ENCODE measurements around the gene RNASE13. TPM values are rescaled to one million over a fixed set of nuclear protein-coding genes. Genes with fewer than 3 reads are reported as not detected.
"Not testable (repeated sequence)": the region's sequence is repeated elsewhere in the genome, so short reads cannot be mapped to it uniquely, and the experiment has no call there.

Gene RNASE13
- total RNA-seq, 1 donor from 2014 or later: not detected

DNA sequence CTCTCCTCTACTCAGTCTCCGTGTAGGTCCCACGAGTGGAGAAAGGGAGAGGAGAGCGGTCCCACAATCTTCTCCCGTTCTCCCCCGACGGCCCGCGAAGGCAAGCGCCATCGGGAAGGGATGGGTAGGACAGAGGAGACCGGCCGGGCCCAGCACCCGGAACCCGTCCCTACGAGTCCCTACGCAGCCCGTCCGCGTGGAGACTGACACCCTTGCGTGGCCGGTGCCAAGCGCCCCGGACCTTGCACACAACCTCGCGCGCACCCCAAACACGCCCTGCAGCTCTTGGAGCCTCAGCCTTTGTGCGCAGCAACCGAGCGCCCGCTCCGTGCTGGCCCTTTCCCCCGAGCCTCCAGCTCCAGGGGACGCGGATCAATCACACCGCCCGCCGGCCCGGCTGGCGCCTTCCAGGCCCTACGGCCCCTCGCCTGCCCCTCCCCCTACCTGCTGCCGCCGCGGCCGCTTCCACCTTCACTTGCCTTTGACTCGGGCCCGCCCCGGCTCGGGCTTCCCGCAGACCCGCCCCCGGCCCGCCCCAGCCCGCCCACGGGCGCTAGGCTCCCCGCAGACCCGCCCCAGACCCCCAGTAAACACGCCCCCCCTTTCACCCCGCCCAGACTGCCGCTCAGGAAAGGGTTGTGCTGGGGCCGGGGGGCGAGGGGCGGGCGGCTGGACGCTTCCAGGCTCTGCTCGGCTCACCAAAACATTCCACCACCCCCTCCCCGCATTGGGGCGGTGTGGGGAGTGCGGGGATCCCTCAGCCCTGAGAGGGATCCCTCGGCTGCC lies 9.8 kb downstream of the RNASE13 start, which contains the start of gene NDRG2:
Gene NDRG2, minus strand, starts transcription at position 477 of the 786 bp plus-strand sequence. CDS start 1,746 bp downstream, outside the sequence.
- peak; percentile 79 to 86 for DNase-seq (ENCODE audit: low spot score in 2 of 2)
- FAIRE-seq: no peak

GRCh38 chr14:21023817-21024584 lies 10.6 kb downstream of the RNASE13 start:
- FAIRE-seq: no peak
- no peak for DNase-seq (ENCODE audit: low spot score in 2 of 2)

- DNase-seq (ENCODE audit: low spot score in 2 of 2) (no peak), FAIRE-seq (no peak)
Observed at GRCh38 chr14:21023174-21023573, 11.4 kb downstream of the RNASE13 start.

- DNase-seq (ENCODE audit: low spot score in 2 of 2): no peak
- FAIRE-seq: no peak
Observed at GRCh38 chr14:21022686-21023085, 11.9 kb downstream of the RNASE13 start.

DNA sequence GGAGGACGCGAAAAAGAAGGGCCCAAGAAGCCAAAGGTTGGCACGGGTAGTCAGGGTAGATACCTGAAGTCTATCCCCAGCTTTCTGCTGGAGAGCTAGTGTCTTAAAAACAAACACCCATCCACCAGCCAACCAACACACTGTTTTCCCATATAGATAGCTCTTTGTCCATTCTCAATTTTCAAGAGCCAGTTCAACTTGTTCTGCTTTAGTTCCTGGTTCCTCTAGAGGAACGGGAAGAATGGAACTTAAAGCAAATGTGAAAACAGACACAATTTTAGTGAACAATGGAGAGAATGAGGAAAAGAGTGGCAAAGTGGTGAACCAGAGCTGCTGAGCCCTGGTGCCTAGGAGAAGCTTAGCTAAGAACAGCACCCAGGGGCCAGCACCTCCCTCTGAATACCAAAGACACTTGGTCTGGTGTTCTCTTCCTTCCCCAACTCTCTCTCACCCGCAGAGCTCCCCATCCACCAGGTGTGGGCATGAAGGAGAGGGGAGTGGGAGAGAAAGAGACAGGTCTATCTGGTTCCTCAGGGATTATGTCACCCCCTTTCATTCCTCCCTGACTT lies 13.5 kb downstream of the RNASE13 start:
- FAIRE-seq: no peak
- DNase-seq (ENCODE audit: low spot score in 2 of 2): no peak

DNA sequence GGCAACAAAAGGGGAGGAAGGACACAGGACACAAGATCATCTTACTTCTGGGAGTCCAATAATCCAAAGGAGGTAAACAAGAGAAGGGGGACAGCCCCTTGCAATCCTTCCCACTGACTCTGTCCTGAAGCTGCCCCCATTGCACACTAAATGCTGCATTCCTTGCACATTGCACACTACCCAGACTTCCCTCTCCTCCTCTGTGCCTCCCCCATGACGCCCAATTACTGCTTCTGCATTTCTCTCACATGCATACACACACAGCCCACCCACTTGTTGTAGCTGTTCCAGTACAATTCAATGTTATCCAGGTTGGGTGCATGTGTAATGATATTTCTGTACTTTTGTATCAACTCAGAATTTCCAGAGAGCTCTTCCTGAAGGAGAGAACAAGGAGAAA lies 15.2 kb downstream of the RNASE13 start:
- DNase-seq (ENCODE audit: low spot score in 2 of 2) (no peak), FAIRE-seq (no peak)

GRCh38 chr14:21018781-21019180 lies 15.8 kb downstream of the RNASE13 start:
- DNase-seq (ENCODE audit: low spot score in 2 of 2) (no peak), FAIRE-seq (no peak)

GRCh38 chr14:21018286-21018685 lies 16.3 kb downstream of the RNASE13 start:
- FAIRE-seq: no peak
- DNase-seq (ENCODE audit: low spot score in 2 of 2): no peak

DNA sequence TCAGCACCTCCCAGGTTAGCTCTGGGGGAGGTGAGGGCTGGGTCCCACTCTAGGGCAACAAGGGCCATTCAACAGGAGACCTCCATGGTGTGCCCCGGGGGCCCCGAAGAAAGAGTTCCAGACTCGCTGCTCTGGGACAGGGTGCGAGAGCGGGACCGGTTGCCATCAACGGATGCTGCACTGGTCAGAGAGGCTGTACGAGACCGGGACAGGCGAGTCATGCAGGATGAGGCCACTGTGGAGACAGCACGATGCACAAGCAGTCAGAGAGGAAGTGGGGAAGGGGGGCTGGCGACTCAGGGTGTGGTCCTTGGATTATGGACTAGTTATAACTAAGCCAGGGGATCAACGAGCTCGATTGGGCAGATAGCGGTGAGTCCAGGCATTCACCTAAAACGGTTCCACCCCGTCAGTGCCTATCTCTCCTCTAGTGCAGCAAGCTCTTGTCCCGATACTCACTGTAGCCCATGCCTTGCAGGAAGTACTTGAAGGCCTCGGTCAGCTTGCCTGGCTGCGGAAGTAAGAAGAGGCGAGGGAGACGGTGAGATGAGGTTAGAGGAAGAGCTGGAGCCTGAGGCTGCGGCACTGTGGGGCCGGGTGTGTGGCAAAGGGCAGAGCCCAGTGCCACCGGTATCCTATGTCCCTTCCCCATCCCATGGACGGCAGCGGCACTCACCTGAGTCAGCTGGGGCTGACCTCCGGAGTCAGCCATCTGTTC lies 16.9 kb downstream of the RNASE13 start:
- DNase-seq (ENCODE audit: low spot score in 2 of 2): no peak
- no peak for FAIRE-seq

GRCh38 chr14:21016413-21017190 lies 18.0 kb downstream of the RNASE13 start:
- FAIRE-seq (no peak), DNase-seq (ENCODE audit: low spot score in 2 of 2) (no peak)

GRCh38 chr14:21015312-21015711 lies 19.3 kb downstream of the RNASE13 start:
- FAIRE-seq (no peak), DNase-seq (ENCODE audit: low spot score in 2 of 2) (no peak)

DNA sequence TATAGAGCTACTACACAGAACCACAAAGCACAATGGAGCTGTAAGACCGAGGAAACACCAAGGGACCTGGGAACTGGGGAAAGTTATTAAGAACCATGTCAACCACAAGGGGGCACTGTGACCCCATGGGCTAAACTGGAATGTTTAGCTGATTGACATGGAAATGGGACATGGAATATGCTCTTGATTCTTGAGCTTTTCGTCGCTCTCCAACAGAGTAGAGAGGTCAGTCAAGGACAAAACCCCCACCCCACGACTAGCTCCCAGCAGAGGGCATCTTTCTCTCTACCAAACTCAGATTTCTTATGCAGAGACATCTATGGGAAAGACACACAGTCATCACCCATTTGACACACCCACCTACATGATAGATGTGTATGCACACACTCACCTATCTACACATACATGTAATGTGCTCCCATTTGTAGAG lies 19.8 kb downstream of the RNASE13 start:
- FAIRE-seq: peak; percentile 83
- peak; percentile 62 to 71 for DNase-seq (ENCODE audit: low spot score in 2 of 2)

GRCh38 chr14:21011136-21011535 lies 23.5 kb downstream of the RNASE13 start:
- no peak for DNase-seq (ENCODE audit: low spot score in 2 of 2)
- no peak for FAIRE-seq

GRCh38 chr14:21009721-21010120 lies 24.9 kb downstream of the RNASE13 start:
- not testable (repeated sequence) for FAIRE-seq

GRCh38 chr14:21003788-21004346 lies 30.7 kb downstream of the RNASE13 start:
- DNase-seq (ENCODE audit: low spot score in 2 of 2) (no peak), FAIRE-seq (no peak)

More at GRCh38 chr14:21009721-21010120, 24.9 kb downstream of the RNASE13 start:
- DNase-seq (ENCODE audit: low spot score in 2 of 2): not testable (repeated sequence)

DNA sequence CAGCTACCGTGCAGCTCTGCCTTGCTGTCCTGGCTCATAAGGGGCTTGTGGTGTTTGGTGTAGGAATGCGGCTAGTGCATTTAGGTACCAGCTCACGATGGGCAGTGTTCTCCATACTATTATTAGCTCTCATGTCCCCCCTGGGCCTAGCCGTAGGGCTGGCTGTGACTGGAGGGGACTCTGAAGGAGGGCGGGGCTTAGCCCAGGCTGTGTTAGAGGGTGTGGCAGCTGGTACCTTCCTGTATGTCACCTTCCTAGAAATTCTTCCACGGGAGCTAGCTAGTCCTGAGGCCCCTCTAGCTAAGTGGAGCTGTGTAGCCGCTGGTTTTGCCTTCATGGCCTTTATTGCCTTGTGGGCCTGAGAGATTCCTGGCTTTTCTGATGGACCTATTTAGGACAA lies 33.4 kb downstream of the RNASE13 start:
- FAIRE-seq: no peak

DNA sequence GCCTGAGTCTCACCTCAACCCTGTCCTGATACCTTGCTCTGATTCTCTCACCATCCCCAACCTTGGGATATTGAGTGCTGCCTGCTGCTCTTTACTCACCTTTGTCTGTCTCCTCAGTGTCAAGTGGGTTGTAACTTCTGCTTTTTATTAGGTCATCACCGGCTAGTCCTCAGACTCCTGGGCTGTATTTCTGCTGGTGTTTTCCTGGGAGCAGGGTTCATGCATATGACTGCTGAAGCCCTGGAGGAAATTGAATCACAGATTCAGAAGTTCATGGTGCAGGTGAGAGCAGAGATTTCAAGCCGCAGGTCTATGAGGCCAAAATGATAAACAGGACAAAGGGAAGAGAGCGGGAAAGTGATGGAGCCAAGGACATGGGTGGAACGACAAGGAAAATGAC lies 35.0 kb downstream of the RNASE13 start:
- FAIRE-seq: no peak
- DNase-seq (ENCODE audit: low spot score in 2 of 2): no peak

More for the DNA sequence above, 33.4 kb downstream of the RNASE13 start:
- DNase-seq (ENCODE audit: low spot score in 2 of 2): no peak

- FAIRE-seq: no peak
Observed at GRCh38 chr14:20998674-20999366, 35.8 kb downstream of the RNASE13 start, which contains the start of gene SLC39A2. SLC39A2 (plus strand) TSS chr14:20999293; CDS start chr14:20999447, 154 bp downstream.

DNA sequence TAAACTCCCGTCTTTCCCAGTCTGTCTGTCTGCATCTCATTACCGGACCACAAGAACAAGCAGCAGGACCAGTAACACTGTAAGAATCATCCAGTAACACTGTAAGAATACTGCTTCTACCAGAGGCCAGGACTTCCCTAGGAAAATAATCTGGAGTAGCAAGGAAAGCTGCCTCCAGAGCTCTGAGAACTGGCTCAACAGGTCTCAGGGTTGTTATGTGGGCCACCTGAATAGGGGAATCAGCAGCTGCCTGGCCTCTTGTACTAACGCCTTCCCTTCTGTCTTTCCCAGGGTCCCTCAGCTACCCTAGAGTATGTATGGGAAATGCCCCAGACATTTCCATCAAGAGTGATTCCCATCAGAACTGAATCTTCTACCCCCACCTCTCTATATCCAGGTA lies 36.5 kb downstream of the RNASE13 start:
- FAIRE-seq (no peak), DNase-seq (ENCODE audit: low spot score in 2 of 2) (no peak)

More at GRCh38 chr14:20998674-20999366, 35.8 kb downstream of the RNASE13 start, which contains the start of gene SLC39A2:
- DNase-seq (ENCODE audit: low spot score in 2 of 2): no peak
